Measurements from ENCODE around the gene ATP6V0D1.

- TF ChIP-seq CTCF (conservative IDR thresholded peaks at IDR 0.05 in 1 of 2, IDR thresholded peaks at IDR 0.05 in 1 of 2; ENCODE audit: extremely low read depth in 1 of 2, insufficient read depth in 1 of 2, low read depth in 1 of 2, low read length in 2 of 2) (no peak), EZH2 (IDR thresholded peaks at IDR 0.05; ENCODE audit: borderline replicate concordance, low read length) (no peak)
Observed at GRCh38 chr16:67459861-67460150, 21.2 kb downstream of the ATP6V0D1 start.

All from mammary epithelial cell (primary cell).